PFSK-1 (cell line): ENCODE measurements around the gene SAMD4A.

Source experiments
- SIN3A ChIP-seq: IDR thresholded peaks from 2 replicates; pipeline ENCODE4 v1.6.1; 2012; ENCODE audit warnings: mild to moderate bottlenecking, low read length, moderate library complexity, borderline replicate concordance; ENCODE audit not compliant: insufficient read depth
- TF ChIP-seq, protein P1 (sequence below), 2 experiments: IDR thresholded peaks; 2 replicates each; pipeline versions ENCODE4 v1.6.1 to v1.8.0; 2011 to 2012; ENCODE audit warnings: low read depth in 2 of 2, low read length in 2 of 2, control low read depth in 1 of 2, inconsistent platforms in 1 of 2, mild to moderate bottlenecking in 1 of 2, moderate library complexity in 1 of 2; ENCODE audit not compliant: insufficient read depth in 1 of 2

DNA sequence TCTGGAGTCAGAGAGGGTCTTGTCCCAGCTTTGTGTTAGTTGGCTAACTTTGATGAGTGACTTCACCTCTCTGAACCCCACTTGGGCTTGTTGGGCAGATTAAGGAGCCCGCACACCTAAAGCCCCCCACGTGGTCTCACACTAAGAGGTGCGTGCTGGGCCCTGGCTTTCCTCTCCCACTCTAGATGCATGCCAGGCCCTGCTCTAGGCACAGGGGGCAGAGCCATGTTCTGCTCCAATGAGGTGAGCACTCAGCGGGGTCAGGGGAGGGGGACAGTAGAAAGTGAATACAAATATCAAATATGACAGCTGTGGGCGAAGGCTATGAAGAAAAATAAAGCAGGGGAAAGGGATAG lies 216.7 kb downstream of the SAMD4A start:
- TF ChIP-seq SIN3A: no peak
- TF ChIP-seq, protein P1, sequence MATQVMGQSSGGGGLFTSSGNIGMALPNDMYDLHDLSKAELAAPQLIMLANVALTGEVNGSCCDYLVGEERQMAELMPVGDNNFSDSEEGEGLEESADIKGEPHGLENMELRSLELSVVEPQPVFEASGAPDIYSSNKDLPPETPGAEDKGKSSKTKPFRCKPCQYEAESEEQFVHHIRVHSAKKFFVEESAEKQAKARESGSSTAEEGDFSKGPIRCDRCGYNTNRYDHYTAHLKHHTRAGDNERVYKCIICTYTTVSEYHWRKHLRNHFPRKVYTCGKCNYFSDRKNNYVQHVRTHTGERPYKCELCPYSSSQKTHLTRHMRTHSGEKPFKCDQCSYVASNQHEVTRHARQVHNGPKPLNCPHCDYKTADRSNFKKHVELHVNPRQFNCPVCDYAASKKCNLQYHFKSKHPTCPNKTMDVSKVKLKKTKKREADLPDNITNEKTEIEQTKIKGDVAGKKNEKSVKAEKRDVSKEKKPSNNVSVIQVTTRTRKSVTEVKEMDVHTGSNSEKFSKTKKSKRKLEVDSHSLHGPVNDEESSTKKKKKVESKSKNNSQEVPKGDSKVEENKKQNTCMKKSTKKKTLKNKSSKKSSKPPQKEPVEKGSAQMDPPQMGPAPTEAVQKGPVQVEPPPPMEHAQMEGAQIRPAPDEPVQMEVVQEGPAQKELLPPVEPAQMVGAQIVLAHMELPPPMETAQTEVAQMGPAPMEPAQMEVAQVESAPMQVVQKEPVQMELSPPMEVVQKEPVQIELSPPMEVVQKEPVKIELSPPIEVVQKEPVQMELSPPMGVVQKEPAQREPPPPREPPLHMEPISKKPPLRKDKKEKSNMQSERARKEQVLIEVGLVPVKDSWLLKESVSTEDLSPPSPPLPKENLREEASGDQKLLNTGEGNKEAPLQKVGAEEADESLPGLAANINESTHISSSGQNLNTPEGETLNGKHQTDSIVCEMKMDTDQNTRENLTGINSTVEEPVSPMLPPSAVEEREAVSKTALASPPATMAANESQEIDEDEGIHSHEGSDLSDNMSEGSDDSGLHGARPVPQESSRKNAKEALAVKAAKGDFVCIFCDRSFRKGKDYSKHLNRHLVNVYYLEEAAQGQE (IDR thresholded peaks at IDR 0.05; ENCODE audit: insufficient read depth in 1 of 2, low read depth in 2 of 2, low read length in 2 of 2): no peak
